Endothelial cell of umbilical vein (primary cell): Measurements from ENCODE around the gene ALDH5A1. TPM values are rescaled to one million over a fixed set of nuclear protein-coding genes. Genes with fewer than 3 reads are reported as not detected.

Experiments used
- BruUV-seq: library from RNA; stranded (reverse); fragments of 400-500 nt; replicated peaks from 2 replicates; lab custom pipeline; 2021; lab: Mats Ljungman, UMichigan
- CTCF ChIA-PET: fragments of 300-600, 350-600 bp; sonication (Branson Sonifier 250); formaldehyde crosslinking; loops from one replicate; lab custom pipeline; 2021; ENCODE audit warnings: antibody characterized with exemption, inconsistent platforms; lab: Charles Lee
- POLR2A ChIA-PET: fragments of 300-600, 350-600 bp; sonication (Branson Sonifier 250); formaldehyde crosslinking; loops from one replicate; lab custom pipeline; 2021; ENCODE audit warnings: antibody characterized with exemption, inconsistent platforms; lab: Charles Lee
- DNase-seq: peaks from one replicate; pipeline ENCODE4 v3.0.0-alpha.2; 2011; ENCODE audit warnings: low read depth, low spot score
- FAIRE-seq: peaks from 2 replicates; lab custom pipeline; 2011; peaks lifted over from hg19 to GRCh38; lab: Jason Lieb, UNC
- H2AFZ ChIP-seq: 2 replicates; pipeline ENCODE4 v1.6.0; 2012; ENCODE audit warnings: low read depth, low read length, control low read depth, inconsistent platforms
- H3K27ac ChIP-seq: 2 replicates; pipeline ENCODE4 v1.5.1; 2011; ENCODE audit warnings: low read depth, mild to moderate bottlenecking, control low read depth, low read length, moderate library complexity; ENCODE audit not compliant: insufficient read depth
- H3K27me3 ChIP-seq, 2 experiments: 2 replicates each; pipeline versions ENCODE4 v1.6.0 to v1.6.1; 2011; ENCODE audit warnings: low read length in 2 of 2, mixed read lengths in 1 of 2; ENCODE audit not compliant: control insufficient read depth in 2 of 2, insufficient read depth in 2 of 2
- H3K36me3 ChIP-seq, 2 experiments: 2 replicates in 1 of 2; 3 replicates in 1 of 2; pipeline ENCODE4 v1.5.1; 2011; ENCODE audit warnings: low read length in 2 of 2, mild to moderate bottlenecking in 1 of 2, moderate library complexity in 1 of 2; ENCODE audit not compliant: control insufficient read depth in 2 of 2, insufficient read depth in 2 of 2; ENCODE audit errors: extremely low read depth in 1 of 2
- H3K4me1 ChIP-seq: 3 replicates; pipeline ENCODE4 v1.5.1; 2011; ENCODE audit warnings: mild to moderate bottlenecking, low read length; ENCODE audit not compliant: control insufficient read depth, insufficient read depth; ENCODE audit errors: extremely low read depth
- H3K4me2 ChIP-seq: 2 replicates; pipeline ENCODE4 v1.6.1; 2011; ENCODE audit warnings: low read length, control low read depth, mixed read lengths; ENCODE audit not compliant: insufficient read depth
- H3K4me3 ChIP-seq, 3 experiments: fragments of 200-600 bp in 1 of 3; sonication (generic), shearing (Covaris generic) in 1 of 3; replicated peaks in 1 of 3; 2 replicates each; pipeline ENCODE4 v1.5.1; 2011 to 2016; ENCODE audit warnings: control low read depth in 3 of 3, low read length in 3 of 3, mild to moderate bottlenecking in 2 of 3, inconsistent platforms in 1 of 3, low read depth in 1 of 3, moderate library complexity in 1 of 3; ENCODE audit not compliant: insufficient read depth in 1 of 3
- H3K79me2 ChIP-seq: 2 replicates; pipeline ENCODE4 v1.6.0; 2012; ENCODE audit warnings: low read length, inconsistent platforms; ENCODE audit not compliant: control insufficient read depth, insufficient read depth
- H3K9ac ChIP-seq: replicated peaks from 2 replicates; pipeline ENCODE3; 2011; ENCODE audit warnings: low read length, control low read depth; ENCODE audit not compliant: insufficient read depth; ENCODE audit errors: extremely low read depth
- H3K9me1 ChIP-seq: replicated peaks from 3 replicates; pipeline ENCODE4 v1.6.0; 2011; ENCODE audit warnings: mild to moderate bottlenecking, low read length; ENCODE audit not compliant: control insufficient read depth, insufficient read depth; ENCODE audit errors: extremely low read depth
- H3K9me3 ChIP-seq: replicated peaks from 2 replicates; pipeline ENCODE4 v1.5.1; 2012; ENCODE audit warnings: low read length, inconsistent platforms; ENCODE audit not compliant: control insufficient read depth, insufficient read depth
- H4K20me1 ChIP-seq: replicated peaks from 2 replicates; pipeline ENCODE3; 2011; ENCODE audit warnings: mild to moderate bottlenecking, low read length; ENCODE audit not compliant: control insufficient read depth, insufficient read depth; ENCODE audit errors: extremely low read depth
- EZH2 ChIP-seq: IDR thresholded peaks from 2 replicates; pipeline ENCODE4 v1.6.1; 2012; ENCODE audit warnings: borderline replicate concordance, low read depth, mild to moderate bottlenecking, moderate library complexity, low read length, inconsistent platforms; ENCODE audit not compliant: severe bottlenecking
- FOS ChIP-seq: IDR thresholded peaks from 2 replicates; pipeline ENCODE4 v1.6.1; 2011; ENCODE audit warnings: mild to moderate bottlenecking, low read length, moderate library complexity, borderline replicate concordance; ENCODE audit not compliant: insufficient read depth
- GATA2 ChIP-seq: IDR thresholded peaks from 2 replicates; pipeline ENCODE4 v1.7.0; 2011; ENCODE audit warnings: low read depth, mild to moderate bottlenecking, moderate library complexity, mixed read lengths, low read length; ENCODE audit not compliant: insufficient read length, insufficient read depth
- JUN ChIP-seq: IDR thresholded peaks from 2 replicates; pipeline ENCODE4 v1.6.1; 2011; ENCODE audit warnings: borderline replicate concordance, low read depth; ENCODE audit not compliant: insufficient read length, insufficient read depth
- MYC ChIP-seq: IDR thresholded peaks from one replicate; pipeline ENCODE4 v1.6.1; 2011; ENCODE audit warnings: mild to moderate bottlenecking, low read depth, low read length
- POLR2A ChIP-seq: IDR thresholded peaks from 2 replicates; pipeline ENCODE4 v1.6.1; 2012; ENCODE audit warnings: low read depth, mild to moderate bottlenecking, control low read depth, low read length
- POLR2AphosphoS5 ChIP-seq: IDR thresholded peaks from 2 replicates; pipeline ENCODE4 v1.6.1; 2012; ENCODE audit warnings: low read depth, mild to moderate bottlenecking, control low read depth, low read length, moderate library complexity; ENCODE audit not compliant: insufficient read depth
- dilution Hi-C: fragments of 300-500 bp; cut with MboI; formaldehyde crosslinking; loops from one replicate; pipeline ENCODE4 v1.15.0; 2019; ENCODE audit warnings: low sequenced_read_pairs; ENCODE audit not compliant: extremely low pct_ligation_motif_present
- intact Hi-C: fragments of 100-400 bp; cut with micrococcal nuclease; formaldehyde crosslinking; loops from one replicate; pipeline ENCODE4 v1.10.0; 2022
- polyA plus RNA-seq, 4 experiments: library from polyadenylated mRNA; depleted of rRNA in 3 of 4; stranded (reverse) in 3 of 4; unstranded in 1 of 4; fragments of >200 nt; gene quantifications; 2 replicates each; pipeline versions ENCODE4 v1.2.1 to v1.2.3, GENCODE V29; 2011 to 2012; ENCODE audit warnings: missing spikeins in 1 of 4
- total RNA-seq: library from RNA; stranded (reverse); gene quantifications from 2 replicates; pipeline ENCODE4 v1.2.3, GENCODE V29; 2021
- TF ChIP-seq, protein P1 (sequence below): IDR thresholded peaks from 2 replicates; pipeline ENCODE4 v1.6.1; 2011; ENCODE audit not compliant: insufficient read depth, insufficient read length
- TF ChIP-seq, protein P2 (sequence below), 2 donors: IDR thresholded peaks; 1 replicate in 1 of 2; 2 replicates in 1 of 2; pipeline ENCODE4 v1.5.1; 2011; ENCODE audit warnings: low read length in 2 of 2, mild to moderate bottlenecking in 2 of 2, moderate library complexity in 2 of 2, control low read depth in 1 of 2, inconsistent platforms in 1 of 2, low read depth in 1 of 2; ENCODE audit not compliant: insufficient read depth in 1 of 2; ENCODE audit errors: extremely low read depth in 1 of 2

ALDH5A1 gene
- total and polyA plus RNA-seq, 2 donors (not counting 3 experiments of a cell fraction or from before 2014, with no cell fraction given) = 0.51 to 1.1 TPM

DNA sequence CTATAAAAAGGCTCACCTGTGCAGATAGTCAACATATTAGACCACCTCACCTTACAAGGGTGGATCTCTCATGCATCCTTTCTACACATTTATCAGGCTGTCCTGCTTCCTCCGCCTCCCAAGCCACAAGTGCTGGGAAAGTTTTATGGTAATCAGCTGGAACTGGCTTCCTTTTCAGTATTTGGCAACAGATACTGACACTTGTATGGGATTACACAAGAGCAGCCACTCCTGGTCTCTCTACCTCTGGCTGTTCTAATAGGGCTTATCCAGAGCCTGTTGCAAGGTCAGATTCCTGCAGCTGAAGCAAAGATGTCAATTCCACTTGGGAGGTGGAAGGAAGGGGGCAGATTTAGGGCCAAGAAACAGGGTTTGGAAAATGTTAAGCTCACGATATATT is 4.9 kb upstream of the ALDH5A1 start:
- TF ChIP-seq EZH2 (no peak), POLR2A (no peak), POLR2AphosphoS5 (no peak), MYC (no peak), GATA2 (no peak), JUN (no peak), FOS (no peak)
- TF ChIP-seq, protein P1, sequence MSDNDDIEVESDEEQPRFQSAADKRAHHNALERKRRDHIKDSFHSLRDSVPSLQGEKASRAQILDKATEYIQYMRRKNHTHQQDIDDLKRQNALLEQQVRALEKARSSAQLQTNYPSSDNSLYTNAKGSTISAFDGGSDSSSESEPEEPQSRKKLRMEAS = no peak
- TF ChIP-seq, protein P2, sequence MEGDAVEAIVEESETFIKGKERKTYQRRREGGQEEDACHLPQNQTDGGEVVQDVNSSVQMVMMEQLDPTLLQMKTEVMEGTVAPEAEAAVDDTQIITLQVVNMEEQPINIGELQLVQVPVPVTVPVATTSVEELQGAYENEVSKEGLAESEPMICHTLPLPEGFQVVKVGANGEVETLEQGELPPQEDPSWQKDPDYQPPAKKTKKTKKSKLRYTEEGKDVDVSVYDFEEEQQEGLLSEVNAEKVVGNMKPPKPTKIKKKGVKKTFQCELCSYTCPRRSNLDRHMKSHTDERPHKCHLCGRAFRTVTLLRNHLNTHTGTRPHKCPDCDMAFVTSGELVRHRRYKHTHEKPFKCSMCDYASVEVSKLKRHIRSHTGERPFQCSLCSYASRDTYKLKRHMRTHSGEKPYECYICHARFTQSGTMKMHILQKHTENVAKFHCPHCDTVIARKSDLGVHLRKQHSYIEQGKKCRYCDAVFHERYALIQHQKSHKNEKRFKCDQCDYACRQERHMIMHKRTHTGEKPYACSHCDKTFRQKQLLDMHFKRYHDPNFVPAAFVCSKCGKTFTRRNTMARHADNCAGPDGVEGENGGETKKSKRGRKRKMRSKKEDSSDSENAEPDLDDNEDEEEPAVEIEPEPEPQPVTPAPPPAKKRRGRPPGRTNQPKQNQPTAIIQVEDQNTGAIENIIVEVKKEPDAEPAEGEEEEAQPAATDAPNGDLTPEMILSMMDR (IDR thresholded peaks at IDR 0.05; ENCODE audit: extremely low read depth in 1 of 2, insufficient read depth in 1 of 2, low read depth in 1 of 2, low read length in 2 of 2) = no peak
- dilution Hi-C loops = no loop called here
- H3K27ac ChIP-seq = no peak overlapping the region
- H3K79me2 ChIP-seq = no peaks in the 10 kb centered on the region
- H4K20me1 ChIP-seq = no peaks in the 10 kb centered on the region
- H3K9ac ChIP-seq = no peak overlapping the region
- ChIA-PET POLR2A (no interaction called here), CTCF (interaction anchor here (0.7 to 1.0 kb wide), 2 partner anchors 8 to 1155 kb away, joined by 3 read pairs; no protein-coding TSS in a partner anchor)
- H3K4me2 ChIP-seq = no peak overlapping the region
- H3K27me3 ChIP-seq = no peaks in the 10 kb centered on the region
- H3K36me3 ChIP-seq = no peaks in the 10 kb centered on the region
- no peaks in the 10 kb centered on the region for H3K9me3 ChIP-seq
- no peak overlapping the region for H2AFZ ChIP-seq
- FAIRE-seq (no peak), DNase-seq (no peak)
- intact Hi-C loops = no loop called here
- no TSS peak for BruUV-seq
- no peak overlapping the region for H3K4me3 ChIP-seq
- no peaks in the 10 kb centered on the region for H3K9me1 ChIP-seq
- H3K4me1 ChIP-seq = no peaks in the 10 kb centered on the region
